MG63 (cell line): ENCODE results near the gene EMCN. TPM values are rescaled to one million over a fixed set of nuclear protein-coding genes. Genes with fewer than 3 reads are reported as not detected.
"Not testable (repeated sequence)": the region's sequence is repeated elsewhere in the genome, so short reads cannot be mapped to it uniquely, and the experiment has no call there.

Source experiments
- DNase-seq: peaks from one replicate; pipeline ENCODE4 v3.0.0-alpha.2; 2020
- H3K27me3 ChIP-seq: fragments of 250-450 bp; sonication (Bioruptor Pico); 2 replicates; pipeline ENCODE4 v1.5.1; 2020; ENCODE audit warnings: mild to moderate bottlenecking, moderate library complexity
- H3K36me3 ChIP-seq: fragments of 250-450 bp; sonication (Bioruptor Pico); 2 replicates; pipeline ENCODE4 v1.5.1; 2020; ENCODE audit warnings: mild to moderate bottlenecking, moderate library complexity
- H3K4me3 ChIP-seq: fragments of 250-450 bp; sonication (Bioruptor Pico); 2 replicates; pipeline ENCODE4 v1.5.1; 2020; ENCODE audit warnings: mild to moderate bottlenecking, moderate library complexity
- H3K9me3 ChIP-seq: fragments of 250-450 bp; sonication (Bioruptor Pico); 2 replicates; pipeline ENCODE4 v1.5.1; 2020; ENCODE audit warnings: mild to moderate bottlenecking, moderate library complexity
- total RNA-seq: library from RNA; depleted of rRNA; stranded (reverse); fragments of >200 nt; shearing (Covaris generic); gene quantifications from 2 replicates; pipeline ENCODE4 v1.2.3, GENCODE V29; 2014; ENCODE audit warnings: low replicate concordance

Gene EMCN
- total RNA-seq, 1 experiment from 2014 or later: not detected

GRCh38 chr4:100361336-100361735 lies 156.5 kb downstream of the EMCN start:
- no peaks in the 10 kb centered on the region for H3K9me3 ChIP-seq
- H3K4me3 ChIP-seq: no peak overlapping the region
- no peaks in the 10 kb centered on the region for H3K27me3 ChIP-seq
- DNase-seq: no peak
- H3K36me3 ChIP-seq: no peaks in the 10 kb centered on the region

GRCh38 chr4:100360211-100360610 lies 157.6 kb downstream of the EMCN start:
- no peaks in the 10 kb centered on the region for H3K36me3 ChIP-seq

DNA sequence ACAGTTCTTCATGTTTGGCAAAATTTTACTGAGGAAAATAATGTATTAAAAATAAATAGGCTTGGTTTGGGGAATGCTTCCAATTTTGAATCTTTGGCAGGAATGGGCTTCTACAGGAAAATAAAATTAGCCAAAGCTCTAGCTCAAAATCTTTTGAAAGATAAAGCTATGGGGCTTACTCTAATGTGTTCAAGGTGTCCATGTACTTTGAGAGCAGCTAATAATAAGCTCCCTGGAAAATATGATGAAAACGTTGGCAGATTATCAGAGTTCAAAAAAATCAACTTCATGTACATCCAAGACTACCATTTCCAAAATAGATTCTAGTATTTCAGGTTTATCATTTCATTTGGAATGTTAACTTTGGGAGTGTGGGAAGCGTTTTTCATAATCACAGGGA lies 158.4 kb downstream of the EMCN start:
- H3K4me3 ChIP-seq: no peak overlapping the region
- H3K27me3 ChIP-seq: no peaks in the 10 kb centered on the region
- H3K36me3 ChIP-seq: no peaks in the 10 kb centered on the region
- no peak for DNase-seq
- no peaks in the 10 kb centered on the region for H3K9me3 ChIP-seq

More at GRCh38 chr4:100360211-100360610, 157.6 kb downstream of the EMCN start:
- H3K9me3 ChIP-seq: no peaks in the 10 kb centered on the region
- H3K4me3 ChIP-seq: no peak overlapping the region
- no peak for DNase-seq
- no peaks in the 10 kb centered on the region for H3K27me3 ChIP-seq

GRCh38 chr4:100357542-100357941 lies 160.3 kb downstream of the EMCN start:
- H3K9me3 ChIP-seq: no peaks in the 10 kb centered on the region
- H3K27me3 ChIP-seq: no peaks in the 10 kb centered on the region
- H3K36me3 ChIP-seq: no peaks in the 10 kb centered on the region
- no peak overlapping the region for H3K4me3 ChIP-seq
- DNase-seq: no peak

DNA sequence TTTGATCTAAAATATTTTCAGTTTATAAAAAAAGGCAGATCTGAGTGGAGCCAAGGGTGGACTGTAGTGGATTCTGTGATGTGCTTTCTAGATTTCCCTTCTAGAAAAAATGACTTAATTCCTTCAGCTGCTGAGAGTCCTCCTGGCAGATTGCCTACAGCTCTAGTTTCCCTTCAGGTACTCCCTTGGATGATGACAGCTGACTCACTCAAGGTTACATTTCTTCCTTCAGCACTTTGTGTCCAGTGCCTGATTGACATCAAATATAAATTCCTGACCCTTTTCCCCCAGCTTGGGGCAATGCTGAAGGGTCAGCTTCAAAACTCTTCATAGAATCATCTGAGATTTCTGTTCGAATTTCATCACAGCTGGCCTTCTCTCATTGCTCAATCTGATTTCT lies 161.7 kb downstream of the EMCN start:
- no peak for DNase-seq
- Histone ChIP-seq H3K4me3 (no peak overlapping the region), H3K36me3 (no peaks in the 10 kb centered on the region), H3K27me3 (no peaks in the 10 kb centered on the region), H3K9me3 (no peaks in the 10 kb centered on the region)

DNA sequence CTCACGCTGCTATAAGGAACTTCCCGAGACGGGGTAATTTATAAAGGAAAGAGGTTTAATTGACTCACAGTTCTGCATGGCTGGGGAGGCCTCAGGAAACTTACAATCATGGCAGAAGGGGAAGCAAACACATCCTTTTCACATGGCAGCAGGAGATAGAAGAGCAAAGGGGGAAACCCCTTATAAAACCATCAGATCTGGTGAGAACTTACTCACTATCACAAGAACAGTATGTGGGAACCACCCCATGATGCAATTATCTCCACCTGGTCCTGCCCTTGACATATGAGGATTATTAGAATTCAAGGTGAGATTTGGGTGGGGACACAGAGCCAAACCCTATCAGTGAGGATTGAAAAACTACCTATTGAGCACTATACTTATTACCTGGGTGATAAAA lies 165.5 kb downstream of the EMCN start:
- H3K27me3 ChIP-seq, H3K9me3 ChIP-seq, DNase-seq, H3K36me3 ChIP-seq, H3K4me3 ChIP-seq: not testable (repeated sequence)

DNA sequence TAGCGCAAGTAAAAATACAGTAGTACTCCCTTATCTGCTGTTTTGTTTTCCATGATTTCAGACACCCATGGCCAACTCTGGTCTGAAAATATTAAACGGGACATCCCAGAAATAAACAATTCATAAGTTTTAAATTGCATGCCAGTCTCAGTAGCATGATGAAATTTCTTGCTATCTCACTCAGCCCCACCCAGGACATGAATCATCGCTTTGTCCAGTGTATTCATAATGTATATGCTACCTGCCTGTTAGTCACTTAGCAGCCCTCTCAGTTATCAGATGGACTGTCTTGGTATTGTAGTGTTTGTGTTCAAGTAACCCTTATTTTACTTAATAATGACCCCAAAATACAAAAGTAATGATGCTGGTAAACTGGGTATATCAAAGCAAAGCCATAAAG lies 169.3 kb downstream of the EMCN start:
- peak; percentile 72 for DNase-seq
- Histone ChIP-seq H3K4me3 (no peak overlapping the region), H3K27me3 (no peaks in the 10 kb centered on the region), H3K9me3 (0 out of 2 replicates have a peak, but pooled peaks cover 2% of the 10 kb centered on the region), H3K36me3 (no peaks in the 10 kb centered on the region)

- no peaks in the 10 kb centered on the region for H3K27me3 ChIP-seq
- no peak overlapping the region for H3K4me3 ChIP-seq
- 0 out of 2 replicates have a peak, but pooled peaks cover 2% of the 10 kb centered on the region for H3K9me3 ChIP-seq
- H3K36me3 ChIP-seq: no peaks in the 10 kb centered on the region
- no peak for DNase-seq
Observed at GRCh38 chr4:100347241-100347640, 170.6 kb downstream of the EMCN start.

- no peak for DNase-seq
- H3K27me3 ChIP-seq: no peaks in the 10 kb centered on the region
- no peak overlapping the region for H3K4me3 ChIP-seq
- H3K36me3 ChIP-seq: no peaks in the 10 kb centered on the region
- 0 out of 2 replicates have a peak, but pooled peaks cover 2% of the 10 kb centered on the region for H3K9me3 ChIP-seq
Observed at GRCh38 chr4:100345585-100345984, 172.2 kb downstream of the EMCN start.
